Stimulated activated CD8-positive, alpha-beta memory T cell treated with anti-CD3 and anti-CD28 coated beads, Interleukin-15, amount 100 ng/mL, for 48 hours (primary cell): Measurements from ENCODE around the gene TOPAZ1.

ENCODE experiments used
- DNase-seq, 2 donors: peaks; one replicate each; pipeline ENCODE4 v3.0.0-alpha.2; 2020; ENCODE audit warnings: low read depth in 2 of 2

Gene TOPAZ1

DNA sequence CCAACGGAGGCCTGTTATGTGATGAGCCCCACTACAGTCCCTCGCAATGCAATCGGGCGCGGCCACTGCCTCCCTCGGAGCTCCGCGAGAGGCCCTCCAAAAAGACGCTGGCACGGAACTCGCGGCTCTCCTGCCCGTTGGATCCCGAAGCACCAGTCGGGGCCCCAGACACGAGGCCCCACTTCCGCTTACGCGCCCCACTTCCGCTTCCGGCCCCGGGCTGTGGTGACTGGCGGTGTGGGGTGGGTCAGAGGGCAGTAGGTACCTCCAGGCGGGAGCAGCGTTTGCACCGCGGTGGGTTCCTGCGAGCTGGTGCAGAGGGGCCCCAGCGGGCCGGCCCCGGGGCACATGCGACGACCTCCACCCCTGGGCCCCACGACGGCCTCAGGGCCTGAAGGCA is at the start of gene TOPAZ1:
TSS of gene TOPAZ1 (plus strand) at position 181 of the 400 bp plus-strand sequence. CDS start at position 349, 168 bp downstream.
- DNase-seq, result no peak

DNA sequence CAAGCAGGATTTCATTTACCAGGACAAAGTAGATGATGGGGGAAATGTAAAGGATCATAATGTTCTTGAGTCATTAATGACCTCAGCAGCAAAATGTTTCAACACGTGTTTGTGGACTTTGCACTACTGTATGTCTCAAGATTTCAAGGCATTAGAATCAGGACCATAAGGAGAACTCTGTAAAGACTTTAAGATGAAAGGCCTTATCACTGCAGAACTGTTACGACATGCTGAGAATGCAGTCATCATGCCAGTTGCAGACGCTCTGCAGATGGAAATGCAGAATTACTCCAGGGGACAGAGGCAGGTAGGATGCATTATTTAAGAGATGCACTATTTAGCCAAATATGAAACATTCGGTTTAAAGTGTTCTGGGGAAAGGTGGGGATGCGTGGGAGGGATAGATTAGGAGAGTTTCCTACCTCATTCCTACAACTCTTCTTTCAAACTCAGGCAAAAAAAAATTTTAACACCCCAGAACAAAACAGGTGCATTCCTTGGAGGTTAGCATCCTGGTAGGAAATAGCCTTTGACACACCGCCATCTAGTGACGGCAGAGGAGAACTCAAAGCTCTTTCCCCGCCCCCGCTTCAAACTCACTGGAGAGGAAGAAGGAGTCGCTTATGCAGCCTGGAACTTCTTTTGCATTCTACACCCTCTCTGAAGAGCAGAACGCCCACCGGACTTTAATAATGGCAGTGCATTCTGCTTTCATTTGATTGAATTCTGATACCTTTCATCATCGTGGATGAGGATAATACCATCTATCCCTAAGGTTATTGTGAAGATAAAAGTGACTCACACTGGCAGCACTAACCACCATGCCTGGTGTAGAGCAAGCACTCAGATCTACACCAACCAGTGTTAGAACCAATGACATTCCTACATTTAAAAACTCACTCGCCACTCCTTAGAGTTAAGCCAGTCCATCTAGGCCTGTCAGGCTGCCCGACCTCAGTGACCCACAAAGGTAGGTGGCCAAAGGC is 43.1 kb upstream of the TOPAZ1 start:
- peak; percentile 33 to 35 for DNase-seq

DNA sequence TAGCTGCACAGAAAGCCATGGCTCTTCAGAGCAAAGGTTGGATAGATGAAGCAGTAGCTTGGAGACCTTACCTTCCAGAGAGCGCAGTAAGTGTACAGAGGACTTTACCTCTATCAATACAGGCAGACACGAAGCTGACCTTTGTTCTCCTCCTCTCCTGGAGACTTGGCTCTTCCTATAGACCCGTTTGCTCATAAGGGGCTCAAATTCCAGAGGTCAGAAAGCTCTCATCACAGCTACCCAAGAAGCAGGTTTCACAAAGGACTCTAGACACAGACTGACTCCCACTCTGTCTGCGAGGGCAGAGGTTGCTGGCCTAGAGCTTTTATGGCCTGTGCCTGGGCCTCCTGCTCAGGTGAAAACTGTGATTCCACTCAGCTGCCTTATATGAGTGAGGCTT is 35.4 kb upstream of the TOPAZ1 start:
- no peak for DNase-seq

DNA sequence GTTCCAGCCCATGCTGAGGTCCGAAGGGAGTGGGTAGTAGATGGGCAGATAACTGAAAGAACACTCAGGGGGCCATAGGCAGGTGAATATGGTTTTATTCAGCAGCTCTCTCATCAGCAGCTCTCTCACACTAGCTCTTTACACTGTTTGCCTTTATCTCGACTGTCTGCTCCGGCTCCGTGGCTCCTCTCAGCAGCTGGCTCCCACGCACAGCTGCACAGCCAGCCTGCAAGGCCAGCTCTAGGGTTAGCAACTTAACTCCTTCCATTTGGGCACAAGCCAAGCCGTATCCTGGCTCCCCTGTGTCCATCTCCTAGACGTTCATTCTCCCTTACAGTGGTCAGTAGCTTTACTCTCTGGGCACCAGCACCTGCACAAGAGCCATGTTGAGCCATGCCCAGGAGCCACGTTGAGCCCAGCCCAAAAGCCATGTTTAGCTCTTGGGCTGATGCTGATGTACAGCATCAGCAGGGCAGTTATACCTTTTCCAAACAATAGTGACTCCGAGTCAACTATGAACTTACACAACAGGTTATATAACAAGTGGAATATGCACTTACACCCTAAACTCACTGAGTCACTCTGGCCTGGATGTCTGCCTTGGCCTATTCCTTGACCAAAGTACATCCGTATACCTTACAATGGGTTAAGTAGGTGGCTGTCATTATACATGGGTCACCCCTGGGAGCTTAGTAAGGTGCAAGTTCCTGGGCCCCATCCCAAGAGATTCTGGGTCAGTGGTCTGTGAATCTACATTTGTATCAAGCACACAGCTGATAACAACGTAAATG is 34.6 kb upstream of the TOPAZ1 start:
- DNase-seq, result no peak

DNA sequence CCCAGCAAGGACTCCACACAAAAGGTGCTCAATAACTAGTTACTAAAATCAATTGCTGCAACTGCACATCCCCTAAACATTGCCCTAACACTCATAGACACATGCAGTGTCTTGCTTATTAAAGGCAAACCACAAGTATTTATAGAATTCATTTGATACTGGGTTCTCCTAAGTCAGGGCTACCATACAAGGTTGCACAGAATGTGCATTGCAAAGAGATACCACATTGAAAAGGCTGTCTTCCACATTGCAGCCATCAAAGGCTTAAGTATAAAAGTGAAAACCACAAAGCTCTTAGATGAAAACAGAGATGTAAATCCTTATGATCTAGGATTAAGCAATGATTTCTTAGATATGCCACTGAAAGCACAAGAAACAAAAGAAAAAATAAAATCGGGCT is 33.6 kb upstream of the TOPAZ1 start:
- DNase-seq, result no peak

DNA sequence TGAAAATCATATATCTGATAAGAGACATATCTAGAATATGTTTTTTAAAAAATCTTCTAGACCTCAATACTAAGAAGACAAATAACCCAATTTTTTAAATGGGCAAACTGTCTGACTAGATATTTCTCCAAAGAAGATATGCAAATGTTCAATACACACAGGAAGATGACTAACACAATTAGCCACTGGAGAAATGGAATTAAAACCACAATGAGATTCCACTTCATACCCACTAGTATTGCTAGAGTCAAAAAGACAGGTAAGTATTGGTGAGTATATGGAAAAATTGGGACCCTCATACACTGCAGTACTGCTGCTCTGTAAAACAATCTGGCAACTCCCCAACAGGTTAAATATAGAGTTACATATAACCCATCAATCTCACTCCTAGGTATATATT is 33.1 kb upstream of the TOPAZ1 start:
- no peak for DNase-seq

DNA sequence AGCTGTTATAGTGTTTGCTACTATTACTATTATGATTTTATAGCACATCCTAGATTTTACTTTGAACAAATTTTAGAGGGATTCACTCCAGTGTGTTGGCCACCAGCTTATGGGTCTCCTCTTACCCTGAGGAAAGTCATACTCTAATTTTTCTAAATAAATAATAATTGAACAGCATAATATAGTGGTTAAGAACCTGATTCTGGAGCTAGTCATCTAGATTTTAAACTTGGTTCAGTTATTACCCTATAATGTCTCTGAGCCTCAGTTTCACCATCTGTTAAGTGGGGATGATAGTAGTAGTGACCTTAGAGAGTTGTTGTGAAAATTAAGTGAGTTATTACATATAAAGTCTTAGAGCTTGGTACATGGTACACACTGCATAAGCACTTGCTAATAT is 30.7 kb upstream of the TOPAZ1 start:
- no peak for DNase-seq

DNA sequence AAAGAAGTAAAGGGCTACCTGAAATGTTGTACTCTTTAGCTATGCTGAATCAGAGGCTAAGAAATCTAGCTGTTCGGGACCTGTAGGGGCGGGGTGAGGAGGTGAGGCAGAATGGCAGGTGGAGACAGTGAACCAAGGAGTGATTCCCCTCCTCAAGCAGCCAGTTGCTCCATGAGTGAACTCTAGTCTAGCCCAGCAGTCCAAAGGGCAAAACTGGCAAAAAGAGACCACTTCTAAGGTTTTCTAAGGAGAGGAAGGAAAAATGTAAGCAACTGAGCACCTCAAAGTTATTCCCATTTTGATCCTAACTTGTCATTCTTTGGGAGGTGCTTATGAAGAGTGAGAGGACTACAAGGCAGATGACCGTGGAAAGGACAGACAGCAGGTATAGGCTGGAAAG is 19.3 kb upstream of the TOPAZ1 start:
- no peak for DNase-seq

- no peak for DNase-seq
These were observed 18.4 kb upstream of the TOPAZ1 start for GRCh38 chr3:44223299-44223698.

- DNase-seq, result no peak
These were observed 17.6 kb upstream of the TOPAZ1 start for GRCh38 chr3:44224131-44224530.

DNA sequence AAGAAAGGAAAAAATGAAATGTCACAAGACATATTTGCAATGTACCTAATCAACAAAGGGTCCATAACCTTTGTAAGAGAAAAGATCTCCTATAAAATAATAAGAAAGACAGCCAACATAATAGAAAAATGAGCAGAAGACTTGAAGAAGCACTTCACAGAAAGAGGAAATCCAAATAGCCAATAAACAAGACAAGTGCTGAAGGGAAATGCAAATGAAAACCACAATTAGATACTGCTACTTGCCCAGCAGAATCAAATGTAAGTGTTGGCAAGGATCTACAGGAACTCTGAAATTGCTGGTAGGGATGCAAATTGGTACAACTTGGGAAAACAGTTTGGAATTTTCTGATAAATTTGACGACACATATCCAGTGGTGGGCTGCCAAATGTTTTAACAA is 15.1 kb upstream of the TOPAZ1 start:
- no peak for DNase-seq

- no peak for DNase-seq
These were observed 14.1 kb upstream of the TOPAZ1 start for GRCh38 chr3:44227632-44228031.

DNA sequence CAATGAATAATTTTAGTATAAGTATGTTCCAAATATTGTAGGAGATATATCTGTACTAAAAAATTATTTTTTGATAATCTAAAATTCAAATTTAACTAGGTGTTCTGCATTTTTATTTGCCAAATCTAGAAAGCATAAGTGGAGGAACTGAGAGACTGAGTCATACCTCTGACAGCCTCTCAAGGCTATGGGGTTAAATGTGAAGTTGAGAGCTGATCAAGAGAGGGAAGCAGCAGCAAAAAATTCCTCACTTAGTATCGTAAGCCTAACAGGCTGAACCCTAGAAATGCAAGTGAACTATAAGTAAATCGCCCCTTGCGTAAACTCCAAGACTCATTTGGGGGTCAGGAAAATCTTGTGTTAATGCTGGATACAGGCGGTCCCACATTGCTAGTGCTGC is 12.8 kb upstream of the TOPAZ1 start:
- no peak for DNase-seq

DNA sequence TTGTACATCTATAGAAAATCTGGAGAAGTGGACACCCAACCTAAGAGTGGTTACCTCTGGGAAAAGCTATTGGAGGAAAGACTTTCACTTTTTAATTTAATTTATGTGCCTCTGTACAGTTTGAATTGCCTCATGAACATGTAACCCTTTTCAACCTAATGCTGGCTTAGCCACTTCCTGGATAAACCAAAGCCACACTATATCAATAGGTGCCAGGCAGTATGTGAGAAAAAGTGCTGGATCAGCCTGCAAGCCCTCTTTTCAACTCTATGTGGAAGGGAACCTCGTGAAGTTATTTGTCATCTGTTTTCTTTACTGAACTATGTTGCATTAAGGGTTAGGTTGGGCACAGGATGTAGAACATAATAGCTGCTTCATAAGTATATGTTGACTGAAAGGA is 9.3 kb upstream of the TOPAZ1 start:
- no peak for DNase-seq

DNA sequence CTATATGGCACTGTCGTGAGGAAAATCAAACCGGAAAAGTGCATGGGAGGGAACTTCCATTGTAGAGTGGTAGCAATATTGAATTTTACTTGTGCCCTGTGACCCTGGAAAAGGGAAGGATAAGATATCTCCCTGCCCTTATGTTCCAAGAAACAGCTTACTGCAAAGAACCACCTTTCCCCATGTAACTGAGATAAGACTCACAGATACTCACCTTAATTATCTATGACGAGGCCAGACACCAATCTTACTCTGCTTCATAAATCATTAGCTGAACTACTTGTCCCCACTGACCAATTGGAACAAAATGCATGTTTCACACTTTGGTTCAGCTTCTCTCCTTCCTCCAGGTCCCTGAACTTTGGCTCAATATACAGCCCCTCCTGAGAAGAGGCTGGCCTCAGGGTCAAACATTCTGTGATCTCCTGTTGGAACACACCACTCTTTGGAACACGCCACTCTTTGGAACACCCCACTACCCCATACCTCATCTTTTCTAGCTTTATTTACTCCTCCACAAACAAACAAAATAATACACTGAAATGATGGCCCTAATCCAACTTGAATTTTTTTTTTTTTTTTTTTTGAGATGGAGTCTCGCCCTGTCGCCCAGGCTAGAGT is 6.9 kb upstream of the TOPAZ1 start:
- DNase-seq, result no peak

GRCh38 chr3:44235604-44236484 is 5.8 kb upstream of the TOPAZ1 start:
- peak; percentile 15 to 20 for DNase-seq

- no peak for DNase-seq
These were observed 5.2 kb upstream of the TOPAZ1 start for GRCh38 chr3:44236485-44236908.

DNA sequence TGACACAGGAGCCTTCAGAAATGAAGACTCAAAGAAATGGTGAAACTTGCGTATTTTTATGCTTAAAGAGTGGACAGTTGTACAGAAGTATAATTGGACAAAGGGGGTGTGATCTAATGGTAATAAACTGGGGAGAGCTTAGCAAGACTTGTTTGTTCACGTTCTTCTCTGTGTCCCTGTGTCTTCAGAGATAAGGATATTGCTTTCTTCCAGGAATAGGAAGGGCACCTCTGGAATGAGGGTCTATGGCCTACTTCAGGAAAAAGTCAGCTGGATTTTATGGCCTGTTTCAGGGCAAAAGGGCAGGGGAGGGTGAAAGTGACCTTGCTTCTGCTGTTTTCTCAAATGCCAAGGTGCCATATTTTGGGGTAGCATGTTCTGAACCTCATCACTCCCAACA is 4.5 kb upstream of the TOPAZ1 start:
- no peak for DNase-seq

GRCh38 chr3:44237665-44238064 is 4.0 kb upstream of the TOPAZ1 start:
- DNase-seq, result no peak

- no peak for DNase-seq
These were observed 2.8 kb upstream of the TOPAZ1 start for GRCh38 chr3:44238889-44239288.

DNA sequence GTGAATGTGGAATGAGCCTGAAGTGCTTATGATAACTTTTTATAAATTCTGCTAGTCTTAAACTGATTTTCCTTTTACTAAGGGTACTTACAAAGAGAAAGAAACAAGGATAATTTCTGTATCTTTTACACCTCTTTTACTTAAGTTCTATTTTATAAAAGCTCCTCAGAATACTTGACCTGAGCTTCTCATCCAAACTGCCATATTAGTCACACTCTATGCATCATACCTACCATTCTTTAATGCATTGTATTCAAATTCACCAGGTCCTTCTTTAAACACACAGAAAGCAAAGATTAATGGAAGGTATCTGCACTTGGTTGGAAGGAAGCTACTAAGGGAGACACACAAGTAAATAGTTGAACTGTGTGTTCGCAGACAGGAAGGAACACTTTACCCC is 1.6 kb upstream of the TOPAZ1 start:
- DNase-seq, result no peak
